ENCODE data around the gene DGAT2. TPM values are rescaled to one million over a fixed set of nuclear protein-coding genes. Genes with fewer than 3 reads are reported as not detected.
A peak's percentile ranks its signal among the peaks of the same experiment; 100 is the strongest.
"Not testable (repeated sequence)": the region's sequence is repeated elsewhere in the genome, so short reads cannot be mapped to it uniquely, and the experiment has no call there.

DGAT2 gene
- total and polyA plus RNA-seq, 4 donors: 57.2 to 152 (median 108) TPM

- Histone ChIP-seq H3K4me3 (ENCODE audit: low read depth in 1 of 3, low read length in 3 of 3) (no peak overlapping the region), H3K36me3 (ENCODE audit: control insufficient read depth in 4 of 4, insufficient read depth in 3 of 4, low read depth in 1 of 4, low read length in 3 of 4) (no peaks in the 10 kb centered on the region), H3K4me1 (ENCODE audit: control insufficient read depth in 4 of 4, insufficient read depth in 4 of 4, low read length in 3 of 4) (peaks cover 7 to 52% (median 31%) of the 10 kb centered on the region in 4 donors), H3K27ac (ENCODE audit: low read depth in 1 of 2, low read length in 2 of 2) (no peak overlapping the region), H3K9ac (ENCODE audit: low read depth in 1 of 2, low read length in 2 of 2) (no peak overlapping the region), H3K9me3 (ENCODE audit: control insufficient read depth in 4 of 4, low read length in 3 of 4) (no peaks in the 10 kb centered on the region), H3K27me3 (ENCODE audit: control insufficient read depth in 4 of 4, insufficient read depth in 4 of 4, low read length in 3 of 4) (no peaks in the 10 kb centered on the region)
- no peak for TF ChIP-seq EGR1 (IDR thresholded peaks at IDR 0.05; ENCODE audit: low read depth in 2 of 2)
- no peak for TF ChIP-seq FOXA1 (IDR thresholded peaks at IDR 0.05)
- TF ChIP-seq REST (IDR thresholded peaks at IDR 0.05): no peak
- TF ChIP-seq RXRA (IDR thresholded peaks at IDR 0.05): no peak
- TF ChIP-seq SP1 (IDR thresholded peaks at IDR 0.05): no peak
- TF ChIP-seq ZBTB33 (IDR thresholded peaks at IDR 0.05): no peak
- TF ChIP-seq FOXA2 (IDR thresholded peaks at IDR 0.05): no peak
- TF ChIP-seq NR2F2 (IDR thresholded peaks at IDR 0.05): no peak
- no peak for TF ChIP-seq GABPA (IDR thresholded peaks at IDR 0.05 in 1 of 2, conservative IDR thresholded peaks at IDR 0.05 in 1 of 2)
- no peak for TF ChIP-seq ATF3 (IDR thresholded peaks at IDR 0.05)
- TF ChIP-seq YY1 (IDR thresholded peaks at IDR 0.05): no peak
- no peak for TF ChIP-seq MAX (IDR thresholded peaks at IDR 0.05)
- TF ChIP-seq TAF1 (conservative IDR thresholded peaks at IDR 0.05): no peak
- TF ChIP-seq HNF4A (conservative IDR thresholded peaks at IDR 0.05): no peak
- TF ChIP-seq HNF4G (IDR thresholded peaks at IDR 0.05): no peak
- no peak for TF ChIP-seq CTCF (IDR thresholded peaks at IDR 0.05; ENCODE audit: low read depth, low read length, missing input control)
- 94% methylated on average over 1 of the region's 1 CpG for WGBS
- DNase-seq (ENCODE audit: low spot score): no peak
These were observed 27.9 kb upstream of the DGAT2 start for GRCh38 chr11:75740681-75741080.

- not testable (repeated sequence) for DNase-seq (ENCODE audit: low spot score); H3K4me3 ChIP-seq (ENCODE audit: low read depth in 1 of 3, low read length in 3 of 3); H3K27me3 ChIP-seq (ENCODE audit: control insufficient read depth in 4 of 4, insufficient read depth in 4 of 4, low read length in 3 of 4); H3K9ac ChIP-seq (ENCODE audit: low read depth in 1 of 2, low read length in 2 of 2); H3K36me3 ChIP-seq (ENCODE audit: control insufficient read depth in 4 of 4, insufficient read depth in 3 of 4, low read depth in 1 of 4, low read length in 3 of 4); H3K9me3 ChIP-seq (ENCODE audit: control insufficient read depth in 4 of 4, low read length in 3 of 4)
- H3K27ac ChIP-seq (ENCODE audit: low read depth in 1 of 2, low read length in 2 of 2): peak overlapping the region; percentile 67 to 72
- H3K4me1 ChIP-seq (ENCODE audit: control insufficient read depth in 4 of 4, insufficient read depth in 4 of 4, low read length in 3 of 4): peaks cover 3 to 40% (median 22%) of the 10 kb centered on the region in 4 donors
- 60% methylated on average over 4 of the region's 4 CpGs for WGBS
- TF ChIP-seq HNF4A (conservative IDR thresholded peaks at IDR 0.05) (peak in 1 of 2 donors; percentile 52), RXRA (IDR thresholded peaks at IDR 0.05) (peak in 1 of 2 donors; percentile 9)
These were observed 25.4 kb upstream of the DGAT2 start for GRCh38 chr11:75743159-75743558.

All from liver (tissue), 9 donors.